ENCODE data around the gene C14orf132. TPM values are rescaled to one million over a fixed set of nuclear protein-coding genes. Genes with fewer than 3 reads are reported as not detected.

C14orf132 gene
- total RNA-seq, 2 experiments from 2014 or later = 2.0 to 2.4 TPM

- Histone ChIP-seq H3K27me3 (ENCODE audit: control insufficient read depth in 1 of 2, insufficient read depth in 2 of 2, low read length in 2 of 2) (peaks cover 25 to 43% of the 10 kb centered on the region in 2 experiments), H3K4me3 (ENCODE audit: low read length) (no peak overlapping the region), H3K36me3 (ENCODE audit: insufficient read depth, low read length) (no peaks in the 10 kb centered on the region), H3K9me3 (ENCODE audit: control insufficient read depth in 1 of 2, insufficient read depth in 1 of 2, low read length in 2 of 2) (peaks cover 0 to 11% of the 10 kb centered on the region in 2 experiments), H3K4me1 (ENCODE audit: insufficient read depth, low read length) (no peaks in the 10 kb centered on the region), H3K27ac (ENCODE audit: low read depth in 1 of 2, low read length in 2 of 2) (no peak overlapping the region)
- Mint-ChIP-seq H3K27ac (no peak overlapping the region), H3K27me3 (peaks cover 81% of the 10 kb centered on the region), H3K36me3 (ENCODE audit: low read depth) (no peaks in the 10 kb centered on the region), H3K9me3 (no peaks in the 10 kb centered on the region), H3K4me3 (no peak overlapping the region), H3K4me1 (ENCODE audit: low read depth) (no peaks in the 10 kb centered on the region)
- TF ChIP-seq CTCF (IDR thresholded peaks at IDR 0.05) = peak; percentile 19
- no peak for ATAC-seq (ENCODE audit: poor library complexity)
- intact Hi-C loops (cut with DNase I, micrococcal nuclease) = loop anchor here (2.0 to 10.0 kb wide), 6 partner anchors 52 to 1314 kb away; no protein-coding TSS in a partner anchor
- peak in 1 of 14 experiments; percentile 1 for DNase-seq
- ChIA-PET CTCF (no interaction called here), POLR2A (no interaction called here)
Observed at GRCh38 chr14:95998656-95999055, 40.5 kb upstream of the C14orf132 start.

- H3K36me3 ChIP-seq (ENCODE audit: insufficient read depth, low read length) = no peaks in the 10 kb centered on the region
- no peaks in the 10 kb centered on the region for H3K9me3 Mint-ChIP-seq
- H3K27ac Mint-ChIP-seq = no peak overlapping the region
- peaks cover 88% of the 10 kb centered on the region for H3K27me3 Mint-ChIP-seq
- DNase-seq (no peak), ATAC-seq (ENCODE audit: poor library complexity) (no peak)
- peaks cover 0 to 11% of the 10 kb centered on the region in 2 experiments for H3K9me3 ChIP-seq (ENCODE audit: control insufficient read depth in 1 of 2, insufficient read depth in 1 of 2, low read length in 2 of 2)
- POLR2A ChIA-PET = no interaction called here
- H3K4me3 ChIP-seq (ENCODE audit: low read length) = no peak overlapping the region
- H3K4me1 ChIP-seq (ENCODE audit: insufficient read depth, low read length) = no peaks in the 10 kb centered on the region
- CTCF ChIA-PET = interaction anchor here (1.2 kb wide), 1 partner anchor 8 kb away, joined by 7 read pairs; no protein-coding TSS in a partner anchor
- no peak for TF ChIP-seq CTCF (IDR thresholded peaks at IDR 0.05)
- peaks cover 25 to 37% of the 10 kb centered on the region in 2 experiments for H3K27me3 ChIP-seq (ENCODE audit: control insufficient read depth in 1 of 2, insufficient read depth in 2 of 2, low read length in 2 of 2)
- no peaks in the 10 kb centered on the region for H3K36me3 Mint-ChIP-seq (ENCODE audit: low read depth)
- H3K27ac ChIP-seq (ENCODE audit: low read depth in 1 of 2, low read length in 2 of 2) = no peak overlapping the region
- H3K4me1 Mint-ChIP-seq (ENCODE audit: low read depth) = no peaks in the 10 kb centered on the region
- no peak overlapping the region for H3K4me3 Mint-ChIP-seq
- intact Hi-C loops (cut with DNase I, micrococcal nuclease) = no loop called here
Observed at GRCh38 chr14:96001866-96002497, 37.2 kb upstream of the C14orf132 start.

- no peak for ATAC-seq (ENCODE audit: poor library complexity)
- H3K27me3 Mint-ChIP-seq = peaks cover 84% of the 10 kb centered on the region
- no peaks in the 10 kb centered on the region for H3K9me3 Mint-ChIP-seq
- no peak for TF ChIP-seq CTCF (IDR thresholded peaks at IDR 0.05)
- no peaks in the 10 kb centered on the region for H3K36me3 Mint-ChIP-seq (ENCODE audit: low read depth)
- Histone ChIP-seq H3K36me3 (ENCODE audit: insufficient read depth, low read length) (no peaks in the 10 kb centered on the region), H3K9me3 (ENCODE audit: control insufficient read depth in 1 of 2, insufficient read depth in 1 of 2, low read length in 2 of 2) (peaks cover 0 to 11% of the 10 kb centered on the region in 2 experiments), H3K27me3 (ENCODE audit: control insufficient read depth in 1 of 2, insufficient read depth in 2 of 2, low read length in 2 of 2) (peaks cover 25 to 34% of the 10 kb centered on the region in 2 experiments), H3K4me3 (ENCODE audit: low read length) (no peak overlapping the region), H3K4me1 (ENCODE audit: insufficient read depth, low read length) (no peaks in the 10 kb centered on the region), H3K27ac (ENCODE audit: low read depth in 1 of 2, low read length in 2 of 2) (no peak overlapping the region)
- POLR2A ChIA-PET = no interaction called here
- no peak overlapping the region for H3K4me3 Mint-ChIP-seq
- no peak for DNase-seq
- CTCF ChIA-PET = interaction anchor here (1.2 kb wide), 1 partner anchor 8 kb away, joined by 7 read pairs; no protein-coding TSS in a partner anchor
- no peak overlapping the region for H3K27ac Mint-ChIP-seq
- intact Hi-C loops (cut with DNase I, micrococcal nuclease) = no loop called here
- H3K4me1 Mint-ChIP-seq (ENCODE audit: low read depth) = no peaks in the 10 kb centered on the region
Observed at GRCh38 chr14:96002498-96002884, 36.7 kb upstream of the C14orf132 start.

Data from CD4-positive, alpha-beta T cell (primary cell).